LNCAP (cell line): Measurements from ENCODE around the gene CSTPP1.

ENCODE experiments used
- TF ChIP-seq, protein P1 (sequence below): fragments of 450-650 bp; IDR thresholded peaks from 2 replicates; pipeline ENCODE4 v1.5.1; 2017; ENCODE audit warnings: mild to moderate bottlenecking

CSTPP1 gene

GRCh38 chr11:47124675-47125074, 188.1 kb downstream of the CSTPP1 start:
- TF ChIP-seq, protein P1, sequence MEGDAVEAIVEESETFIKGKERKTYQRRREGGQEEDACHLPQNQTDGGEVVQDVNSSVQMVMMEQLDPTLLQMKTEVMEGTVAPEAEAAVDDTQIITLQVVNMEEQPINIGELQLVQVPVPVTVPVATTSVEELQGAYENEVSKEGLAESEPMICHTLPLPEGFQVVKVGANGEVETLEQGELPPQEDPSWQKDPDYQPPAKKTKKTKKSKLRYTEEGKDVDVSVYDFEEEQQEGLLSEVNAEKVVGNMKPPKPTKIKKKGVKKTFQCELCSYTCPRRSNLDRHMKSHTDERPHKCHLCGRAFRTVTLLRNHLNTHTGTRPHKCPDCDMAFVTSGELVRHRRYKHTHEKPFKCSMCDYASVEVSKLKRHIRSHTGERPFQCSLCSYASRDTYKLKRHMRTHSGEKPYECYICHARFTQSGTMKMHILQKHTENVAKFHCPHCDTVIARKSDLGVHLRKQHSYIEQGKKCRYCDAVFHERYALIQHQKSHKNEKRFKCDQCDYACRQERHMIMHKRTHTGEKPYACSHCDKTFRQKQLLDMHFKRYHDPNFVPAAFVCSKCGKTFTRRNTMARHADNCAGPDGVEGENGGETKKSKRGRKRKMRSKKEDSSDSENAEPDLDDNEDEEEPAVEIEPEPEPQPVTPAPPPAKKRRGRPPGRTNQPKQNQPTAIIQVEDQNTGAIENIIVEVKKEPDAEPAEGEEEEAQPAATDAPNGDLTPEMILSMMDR: no peak

DNA sequence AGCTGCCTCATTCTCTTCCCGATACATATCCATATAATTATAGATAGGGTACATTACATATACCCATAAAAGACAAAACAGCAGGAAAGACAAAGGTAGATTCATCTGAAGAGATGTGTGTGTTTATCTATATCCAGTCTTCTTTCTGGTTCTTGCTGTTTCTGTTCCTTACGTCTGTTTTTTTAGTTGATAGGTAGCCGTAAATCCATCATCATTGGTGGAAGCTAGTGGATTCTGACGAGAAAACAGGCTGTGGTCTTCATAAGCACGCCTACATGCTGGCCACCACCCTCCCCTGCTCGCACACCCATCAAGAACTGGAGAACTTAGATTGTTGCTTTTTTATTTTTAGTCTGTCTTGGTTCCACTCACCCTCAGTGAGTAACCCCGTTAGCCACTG, 188.5 kb downstream of the CSTPP1 start:
- TF ChIP-seq, protein P1: no peak

DNA sequence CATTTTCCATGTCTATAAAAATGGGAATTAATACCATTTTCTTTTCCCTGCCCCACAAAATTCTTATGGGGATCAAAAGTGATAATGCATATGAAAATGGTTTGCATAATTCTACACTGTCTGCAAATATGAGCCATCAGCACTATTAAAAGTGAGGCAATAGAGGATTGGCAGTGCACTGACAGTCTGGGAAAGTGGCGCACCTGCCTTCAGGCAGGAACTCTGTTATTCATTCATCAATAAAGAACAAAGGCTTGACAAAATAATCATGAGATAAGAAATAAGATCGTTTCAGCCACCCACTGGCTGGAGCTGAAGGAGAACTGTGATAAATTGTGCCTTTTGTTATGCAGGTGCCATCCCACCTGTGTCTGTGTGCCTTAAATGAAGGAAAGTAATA, 190.7 kb downstream of the CSTPP1 start:
- TF ChIP-seq, protein P1: no peak

GRCh38 chr11:47130543-47130942, 194.0 kb downstream of the CSTPP1 start:
- TF ChIP-seq, protein P1: no peak

DNA sequence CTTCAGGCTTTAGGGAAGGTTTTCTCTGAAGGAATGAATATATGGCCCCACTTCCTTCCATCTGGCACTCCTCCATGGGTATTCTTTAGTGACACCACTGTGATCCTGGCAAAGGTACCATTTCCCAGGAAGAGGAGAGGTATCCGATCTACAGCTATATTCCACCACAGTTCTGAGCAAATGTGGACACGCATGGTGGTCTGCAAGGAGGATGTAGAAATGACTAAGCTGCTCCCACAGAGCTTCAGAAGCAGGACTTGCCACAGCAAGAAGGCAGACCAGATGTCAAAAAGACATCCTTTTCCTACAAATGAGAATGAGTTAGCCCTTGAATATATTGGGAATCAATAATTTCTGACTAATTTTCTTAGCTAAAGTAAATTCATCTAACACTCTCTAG, 194.6 kb downstream of the CSTPP1 start:
- TF ChIP-seq, protein P1: no peak

- TF ChIP-seq, protein P1: no peak
Observed at GRCh38 chr11:47132490-47132889, 195.9 kb downstream of the CSTPP1 start.

- TF ChIP-seq, protein P1: no peak
Observed at GRCh38 chr11:47132981-47133380, 196.4 kb downstream of the CSTPP1 start.

GRCh38 chr11:47136327-47136726, 199.8 kb downstream of the CSTPP1 start:
- TF ChIP-seq, protein P1: no peak
